D341Med (cell line): ENCODE measurements around the gene KDM4B.

ENCODE experiments used
- DNase-seq: peaks from one replicate; pipeline ENCODE4 v3.0.0; 2012; ENCODE audit warnings: low spot score

Gene KDM4B

GRCh38 chr19:5050067-5050656 lies 81.2 kb downstream of the KDM4B start:
- DNase-seq: peak; percentile 62

DNA sequence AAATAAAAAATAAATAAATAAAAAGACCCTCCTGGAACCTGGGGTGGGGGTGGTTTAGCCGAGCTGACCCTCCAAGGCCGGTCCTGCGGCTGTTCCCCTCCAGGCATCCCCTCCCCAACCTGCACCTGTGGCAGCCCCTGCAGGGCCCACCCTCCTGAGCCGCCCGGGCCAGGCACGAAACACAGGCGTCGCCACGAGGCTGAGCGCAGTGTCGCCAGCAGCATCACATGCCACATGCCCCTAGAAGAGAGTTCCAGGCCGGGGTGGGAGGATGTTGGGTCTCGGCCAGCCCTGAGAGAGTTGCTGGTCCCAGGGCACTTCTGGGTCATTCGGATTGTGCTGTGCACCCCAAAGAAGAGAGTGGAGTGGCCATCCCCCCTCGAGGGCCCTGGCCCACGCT lies 82.0 kb downstream of the KDM4B start:
- no peak for DNase-seq

- DNase-seq: no peak
Measured at GRCh38 chr19:5051619-5052018, 82.7 kb downstream of the KDM4B start.

GRCh38 chr19:5052515-5052914 lies 83.6 kb downstream of the KDM4B start:
- DNase-seq: no peak

DNA sequence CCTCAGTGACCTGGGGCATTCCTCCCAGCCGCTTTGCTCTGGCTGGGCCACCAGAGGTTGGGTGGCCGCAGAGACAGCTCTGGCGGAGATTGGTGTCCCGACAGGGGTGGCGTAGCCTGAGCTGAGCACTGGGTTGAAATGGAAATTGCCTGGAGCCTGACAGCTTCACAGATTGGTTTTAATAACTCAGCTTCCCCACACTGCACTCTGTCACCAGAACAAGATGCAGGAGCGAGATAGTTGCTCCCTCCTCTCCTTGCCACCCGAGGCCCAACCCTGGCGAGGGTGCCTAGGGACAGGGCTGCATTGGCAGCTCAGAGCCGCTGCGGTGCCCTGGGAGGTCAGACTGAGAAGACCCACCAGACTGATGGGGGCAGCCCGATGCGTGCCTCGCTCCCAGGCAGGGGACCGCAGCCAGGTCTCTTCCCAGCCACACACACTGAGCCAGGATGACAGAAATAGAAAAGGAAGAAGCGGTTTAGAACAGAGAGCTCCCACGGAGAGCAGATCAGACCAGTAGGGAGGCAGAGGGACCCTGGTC lies 84.1 kb downstream of the KDM4B start:
- no peak for DNase-seq

- no peak for DNase-seq
Measured at GRCh38 chr19:5053661-5054060, 84.7 kb downstream of the KDM4B start.

DNA sequence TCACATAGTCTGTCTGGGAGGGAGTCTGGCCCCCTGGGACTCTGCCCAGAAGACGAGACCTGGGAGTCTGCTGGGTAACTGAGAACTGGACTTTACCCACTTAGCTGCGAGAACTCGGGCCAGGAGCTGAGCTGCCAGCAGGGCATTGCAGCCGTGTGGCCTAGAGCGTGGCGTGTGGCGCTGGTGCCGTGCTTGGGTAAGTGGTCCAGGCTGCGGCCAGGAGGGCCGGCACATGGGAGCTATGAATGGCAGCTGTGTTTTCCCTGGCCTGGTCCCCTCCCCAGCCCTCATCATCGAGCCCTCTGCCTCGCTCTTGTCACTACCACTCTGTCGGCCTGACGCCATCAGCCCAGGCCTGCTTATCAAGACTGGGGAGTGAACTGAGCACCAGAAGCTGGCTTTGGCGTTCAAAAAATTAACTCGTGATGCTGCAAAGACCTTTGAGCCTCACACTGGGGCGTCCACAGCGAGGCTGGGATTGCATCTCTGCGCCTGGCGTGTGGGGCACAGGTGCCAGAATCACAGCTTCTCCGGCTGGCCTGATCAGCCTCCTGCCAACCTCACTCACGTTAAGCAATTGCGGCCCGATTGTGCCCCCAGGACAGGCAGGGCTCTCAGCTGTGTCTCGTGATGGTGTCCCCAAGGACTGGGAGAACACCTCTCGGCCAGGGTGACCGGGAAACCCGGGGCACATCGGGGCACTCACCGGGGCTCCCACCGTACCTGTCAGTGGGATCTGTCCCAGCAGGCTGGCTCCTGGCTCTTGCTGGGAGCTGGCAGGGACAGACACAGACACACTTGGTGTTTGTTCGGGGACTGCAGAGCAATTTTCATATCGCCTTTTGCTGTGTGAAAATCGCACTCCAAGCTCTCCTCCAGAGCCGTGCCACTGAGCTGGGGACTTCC lies 85.9 kb downstream of the KDM4B start:
- no peak for DNase-seq

- no peak for DNase-seq
Measured at GRCh38 chr19:5055457-5055776, 86.5 kb downstream of the KDM4B start.

DNA sequence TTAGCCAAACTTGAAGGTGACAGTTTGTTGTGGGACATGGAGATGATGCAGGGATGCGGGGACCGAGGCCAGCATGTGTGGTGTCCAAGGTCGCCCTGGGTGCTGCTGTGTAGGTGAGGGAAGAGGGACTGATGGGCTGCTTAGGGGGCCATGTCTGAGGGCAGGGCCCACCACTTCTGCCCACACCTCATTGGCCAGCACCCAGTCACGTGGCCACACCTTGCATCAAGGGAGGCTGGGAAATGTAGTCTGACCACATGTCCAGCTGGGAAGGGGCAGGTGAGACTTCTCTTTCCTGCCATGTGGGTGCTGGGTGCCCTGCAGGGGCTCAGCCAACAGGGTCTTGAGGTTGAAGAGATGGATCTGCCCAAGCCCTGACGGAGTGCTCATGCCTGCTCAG lies 88.9 kb downstream of the KDM4B start:
- no peak for DNase-seq

GRCh38 chr19:5058521-5059212 lies 89.8 kb downstream of the KDM4B start:
- DNase-seq: no peak

GRCh38 chr19:5059213-5059574 lies 90.3 kb downstream of the KDM4B start:
- no peak for DNase-seq

GRCh38 chr19:5059793-5060192 lies 90.9 kb downstream of the KDM4B start:
- DNase-seq: no peak

GRCh38 chr19:5062195-5062594 lies 93.3 kb downstream of the KDM4B start:
- DNase-seq: no peak

- DNase-seq: no peak
Measured at GRCh38 chr19:5062799-5063198, 93.9 kb downstream of the KDM4B start.

DNA sequence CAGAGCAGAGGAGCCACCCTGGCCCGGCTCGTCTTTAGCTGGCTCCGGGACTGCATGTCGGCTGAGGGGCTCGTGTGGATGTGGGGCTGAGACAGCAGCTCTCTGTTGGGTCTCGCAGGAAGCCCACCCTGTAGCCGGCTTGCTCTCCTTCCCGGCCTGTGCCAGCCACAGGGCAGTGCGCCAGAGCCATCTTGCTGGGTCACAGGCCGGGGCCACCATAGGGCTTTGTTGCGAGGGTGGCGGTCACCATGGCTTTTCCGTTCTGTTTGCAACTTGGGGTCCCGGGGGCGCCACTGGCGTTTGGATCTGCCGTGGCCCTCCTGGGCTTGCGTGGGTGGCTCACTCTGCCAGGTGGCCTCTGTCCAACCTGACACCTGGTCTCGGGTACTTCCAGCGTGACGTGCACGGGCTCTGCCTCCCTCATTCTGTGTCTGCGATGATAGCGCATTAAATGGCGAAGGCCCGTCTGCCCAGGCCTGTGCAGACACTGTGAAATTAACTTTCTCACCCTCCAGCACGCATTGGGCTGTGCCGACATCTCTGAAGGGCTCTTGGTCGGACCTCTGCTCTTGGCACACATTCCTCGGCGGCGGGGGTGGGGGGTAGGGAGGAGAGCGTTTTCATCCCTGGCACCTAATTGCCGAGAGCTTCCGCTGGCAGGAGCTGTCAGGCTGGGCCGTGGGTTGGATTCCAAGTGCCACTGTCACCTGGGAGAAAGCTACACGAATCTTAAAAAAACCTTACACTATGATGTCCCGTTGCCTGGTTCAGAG lies 95.1 kb downstream of the KDM4B start:
- DNase-seq: no peak

DNA sequence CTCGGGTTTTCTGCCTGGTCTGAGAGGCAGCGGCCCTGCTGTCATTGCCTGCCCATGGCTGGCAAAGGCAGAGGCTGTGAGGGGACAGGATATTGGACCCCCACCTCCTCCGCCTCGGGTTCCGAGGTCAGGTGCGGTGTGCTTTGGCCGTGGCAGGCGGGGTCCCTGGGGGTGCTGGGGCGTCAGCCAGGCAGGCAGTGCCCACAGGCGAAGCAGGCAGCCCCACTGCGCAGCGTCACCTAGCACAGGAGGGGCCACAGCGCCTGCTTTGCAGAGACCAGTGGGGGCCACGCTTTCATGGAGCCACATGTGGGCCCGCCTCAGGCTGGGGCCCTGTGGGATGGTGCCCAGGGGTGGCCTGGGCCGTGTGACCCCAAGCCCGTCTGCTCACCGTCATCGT lies 96.0 kb downstream of the KDM4B start:
- no peak for DNase-seq

DNA sequence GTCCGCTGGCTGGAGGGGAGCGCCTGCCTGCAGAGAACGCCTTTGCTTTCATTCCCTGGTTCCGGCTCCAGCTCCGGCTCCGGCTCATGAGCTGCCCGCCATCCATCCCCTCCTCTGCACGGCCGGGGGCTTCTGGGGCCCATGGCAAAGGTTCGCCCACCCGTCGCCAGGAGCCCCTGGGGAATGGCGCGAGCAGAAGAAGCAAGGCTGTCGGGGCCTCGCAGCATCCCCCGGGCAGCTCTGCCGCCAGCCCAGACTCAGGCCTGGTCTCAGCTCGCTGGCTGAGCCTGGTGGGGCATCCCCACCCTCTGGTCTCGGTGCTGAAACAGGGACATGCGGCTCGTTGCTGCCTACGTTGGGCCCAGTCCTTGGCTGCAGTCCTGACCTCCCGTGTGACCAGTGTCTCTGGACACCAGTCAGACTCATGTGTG lies 96.8 kb downstream of the KDM4B start:
- no peak for DNase-seq

DNA sequence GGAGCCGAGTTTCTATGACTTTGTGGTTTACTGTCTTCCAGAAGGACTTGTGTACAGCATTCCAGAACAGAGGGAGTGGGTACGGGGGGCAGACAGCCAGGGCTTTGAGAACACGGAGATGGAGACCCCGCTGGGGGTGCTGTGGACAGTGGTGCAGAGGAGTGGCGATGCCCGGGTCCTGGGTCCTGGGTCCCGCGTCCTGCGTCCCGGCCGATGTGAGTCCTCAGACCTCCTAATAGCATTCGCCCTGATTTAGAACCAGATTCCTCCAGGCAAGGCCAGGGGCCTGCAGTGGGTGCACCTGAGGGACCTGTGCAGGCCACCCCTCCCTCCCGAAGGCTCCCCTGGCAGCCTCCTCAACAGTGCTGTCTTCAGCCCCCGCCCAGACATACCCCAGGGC lies 97.9 kb downstream of the KDM4B start:
- DNase-seq: no peak

DNA sequence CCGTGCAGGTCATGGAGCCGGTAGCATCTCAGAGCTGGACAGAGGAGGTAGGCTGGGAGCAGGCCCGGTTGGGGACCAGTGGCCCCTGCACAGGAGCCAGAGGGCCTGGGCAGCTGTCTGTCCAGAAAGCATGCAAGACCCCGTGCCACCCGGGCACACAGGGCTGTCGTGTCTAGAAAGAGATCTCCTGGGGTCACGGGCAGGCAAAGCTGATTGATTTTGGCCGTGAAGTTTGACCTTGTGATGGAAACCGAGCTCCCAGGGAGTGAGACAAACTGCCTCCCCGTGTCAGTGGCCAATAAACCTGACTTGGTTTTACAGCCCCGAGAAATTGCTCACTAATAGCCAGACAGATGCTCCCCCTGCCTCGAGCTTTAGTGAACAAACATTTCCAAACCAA lies 98.8 kb downstream of the KDM4B start:
- DNase-seq: no peak

GRCh38 chr19:5068233-5069072 lies 99.5 kb downstream of the KDM4B start:
- DNase-seq: no peak

GRCh38 chr19:5070331-5070730 lies 101.4 kb downstream of the KDM4B start:
- DNase-seq: no peak
